Tibial nerve (tissue), 4 donors: ENCODE results near the gene THSD4. TPM values are rescaled to one million over a fixed set of nuclear protein-coding genes. Genes with fewer than 3 reads are reported as not detected.

Experiments used
- DNase-seq, 2 donors: peaks; one replicate each; pipeline ENCODE4 v3.0.0-alpha.2; 2019; ENCODE audit warnings: low spot score in 2 of 2
- H3K27ac ChIP-seq, 4 donors: fragments of 200-600 bp; sonication (generic) in 3 of 4; one replicate each; pipeline ENCODE4 v1.5.1; 2017 to 2019; ENCODE audit warnings: mild to moderate bottlenecking in 1 of 4
- H3K27me3 ChIP-seq, 2 donors: fragments of 200-600 bp; sonication (generic) in 1 of 2; one replicate each; pipeline versions ENCODE4 v1.5.1 to v1.6.0; 2017 to 2019
- H3K36me3 ChIP-seq, 3 donors: fragments of 200-600 bp; sonication (generic); one replicate each; pipeline ENCODE4 v1.5.1; 2018 to 2019
- H3K4me1 ChIP-seq, 4 donors: fragments of 200-600 bp; sonication (generic) in 3 of 4; one replicate each; pipeline ENCODE4 v1.5.1; 2017 to 2019
- H3K4me3 ChIP-seq, 4 donors: fragments of 200-600 bp; sonication (generic) in 3 of 4; one replicate each; pipeline ENCODE4 v1.5.1; 2017 to 2019; ENCODE audit warnings: mild to moderate bottlenecking in 1 of 4, moderate library complexity in 1 of 4
- H3K9me3 ChIP-seq, 4 donors: fragments of 200-600 bp; sonication (generic) in 3 of 4; one replicate each; pipeline ENCODE4 v1.5.1; 2017 to 2019
- EP300 ChIP-seq, 2 donors: sonication (generic); formaldehyde crosslinking; IDR thresholded peaks; one replicate each; pipeline ENCODE4 v1.6.1; 2017; ENCODE audit warnings: antibody characterized with exemption in 2 of 2, mild to moderate bottlenecking in 1 of 2
- POLR2A ChIP-seq, 2 donors: fragments of 450-650 bp; IDR thresholded peaks; one replicate each; pipeline ENCODE4 v1.6.1; 2017; ENCODE audit warnings: antibody characterized with exemption in 2 of 2, mild to moderate bottlenecking in 2 of 2, moderate library complexity in 2 of 2
- WGBS, 2 donors: methylation state at CpG; one replicate each; pipeline ENCODE4 v1.1.5; 2018; 5-methylcytosine and 5-hydroxymethylcytosine counted together
- total RNA-seq, 4 donors: library from RNA; depleted of rRNA; stranded (reverse); fragments of >200 nt; gene quantifications; one replicate each; pipeline ENCODE4 v1.1.0, GENCODE V29; 2016
- TF ChIP-seq, protein P1 (sequence below), 5 experiments: fragments of 200-600 bp in 3 of 5; fragments of 450-650 bp in 2 of 5; sonication (generic) in 3 of 5; IDR thresholded peaks; one replicate each; pipeline ENCODE4 v1.5.1; 2016 to 2019; ENCODE audit warnings: antibody characterized with exemption in 5 of 5, mild to moderate bottlenecking in 3 of 5, moderate library complexity in 2 of 5

THSD4 gene
- total RNA-seq, 4 donors from 2014 or later: 9.6 to 25.1 (median 21.2) TPM

DNA sequence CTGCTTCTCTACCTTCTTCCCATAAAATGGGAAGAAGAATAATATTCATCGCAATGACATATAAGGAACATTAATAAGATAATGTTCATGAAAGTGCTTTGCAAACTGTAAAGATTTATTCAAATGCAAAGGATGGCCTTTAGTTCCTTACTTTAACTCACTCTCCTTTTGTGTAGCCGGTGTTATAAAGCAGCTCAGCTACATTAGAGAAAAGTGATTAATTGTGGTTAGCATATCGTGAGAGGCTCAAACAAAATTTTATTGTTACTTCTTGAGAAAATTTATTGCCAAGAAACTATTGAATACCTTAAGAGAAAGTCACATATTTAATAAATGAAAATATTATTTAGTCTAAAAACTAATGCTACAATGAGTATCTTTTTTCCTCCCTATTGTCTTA lies 444.3 kb downstream of the THSD4 start:
- Histone ChIP-seq H3K36me3 (no peaks in the 10 kb centered on the region), H3K9me3 (peaks cover 0 to 10% (median 4%) of the 10 kb centered on the region in 4 donors), H3K4me3 (no peak overlapping the region), H3K27ac (no peak overlapping the region), H3K4me1 (peaks cover 0 to 5% (median 0%) of the 10 kb centered on the region in 4 donors), H3K27me3 (no peaks in the 10 kb centered on the region)
- TF ChIP-seq, protein P1, sequence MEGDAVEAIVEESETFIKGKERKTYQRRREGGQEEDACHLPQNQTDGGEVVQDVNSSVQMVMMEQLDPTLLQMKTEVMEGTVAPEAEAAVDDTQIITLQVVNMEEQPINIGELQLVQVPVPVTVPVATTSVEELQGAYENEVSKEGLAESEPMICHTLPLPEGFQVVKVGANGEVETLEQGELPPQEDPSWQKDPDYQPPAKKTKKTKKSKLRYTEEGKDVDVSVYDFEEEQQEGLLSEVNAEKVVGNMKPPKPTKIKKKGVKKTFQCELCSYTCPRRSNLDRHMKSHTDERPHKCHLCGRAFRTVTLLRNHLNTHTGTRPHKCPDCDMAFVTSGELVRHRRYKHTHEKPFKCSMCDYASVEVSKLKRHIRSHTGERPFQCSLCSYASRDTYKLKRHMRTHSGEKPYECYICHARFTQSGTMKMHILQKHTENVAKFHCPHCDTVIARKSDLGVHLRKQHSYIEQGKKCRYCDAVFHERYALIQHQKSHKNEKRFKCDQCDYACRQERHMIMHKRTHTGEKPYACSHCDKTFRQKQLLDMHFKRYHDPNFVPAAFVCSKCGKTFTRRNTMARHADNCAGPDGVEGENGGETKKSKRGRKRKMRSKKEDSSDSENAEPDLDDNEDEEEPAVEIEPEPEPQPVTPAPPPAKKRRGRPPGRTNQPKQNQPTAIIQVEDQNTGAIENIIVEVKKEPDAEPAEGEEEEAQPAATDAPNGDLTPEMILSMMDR (IDR thresholded peaks at IDR 0.05): no peak
- TF ChIP-seq POLR2A (IDR thresholded peaks at IDR 0.05) (no peak), EP300 (IDR thresholded peaks at IDR 0.05) (no peak)
- no peak for DNase-seq
- WGBS, 2 donors: 49 to 53% methylated on average over 3 of the region's 3 CpGs

DNA sequence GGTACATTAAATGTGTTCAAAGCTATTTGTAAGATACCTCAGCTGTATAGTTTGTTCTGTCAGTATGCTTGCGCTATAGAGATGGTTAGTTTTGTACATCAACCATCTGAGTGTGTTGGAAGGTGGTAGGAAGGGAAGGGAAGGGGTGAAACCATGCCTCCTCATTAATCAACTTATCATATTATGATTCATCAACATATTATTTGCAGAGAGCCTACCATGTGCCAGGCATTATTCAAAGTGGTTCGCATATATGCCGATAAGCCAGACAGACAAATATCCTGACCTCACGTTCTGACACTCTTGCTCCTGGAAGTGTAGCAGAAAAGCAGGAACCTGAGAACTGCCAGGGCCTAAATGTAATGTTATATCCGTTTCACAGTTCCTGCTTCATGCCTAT lies 447.0 kb downstream of the THSD4 start:
- Histone ChIP-seq H3K4me3 (no peak overlapping the region), H3K4me1 (peaks cover 0 to 5% (median 0%) of the 10 kb centered on the region in 4 donors), H3K36me3 (no peaks in the 10 kb centered on the region), H3K27ac (no peak overlapping the region), H3K9me3 (peaks cover 0 to 5% (median 0%) of the 10 kb centered on the region in 4 donors), H3K27me3 (no peaks in the 10 kb centered on the region)
- 88 to 91% methylated on average over 5 of the region's 5 CpGs for WGBS, 2 donors
- no peak for DNase-seq
- TF ChIP-seq, protein P1 (IDR thresholded peaks at IDR 0.05): no peak
- TF ChIP-seq EP300 (IDR thresholded peaks at IDR 0.05): no peak
- TF ChIP-seq POLR2A (IDR thresholded peaks at IDR 0.05): no peak

DNA sequence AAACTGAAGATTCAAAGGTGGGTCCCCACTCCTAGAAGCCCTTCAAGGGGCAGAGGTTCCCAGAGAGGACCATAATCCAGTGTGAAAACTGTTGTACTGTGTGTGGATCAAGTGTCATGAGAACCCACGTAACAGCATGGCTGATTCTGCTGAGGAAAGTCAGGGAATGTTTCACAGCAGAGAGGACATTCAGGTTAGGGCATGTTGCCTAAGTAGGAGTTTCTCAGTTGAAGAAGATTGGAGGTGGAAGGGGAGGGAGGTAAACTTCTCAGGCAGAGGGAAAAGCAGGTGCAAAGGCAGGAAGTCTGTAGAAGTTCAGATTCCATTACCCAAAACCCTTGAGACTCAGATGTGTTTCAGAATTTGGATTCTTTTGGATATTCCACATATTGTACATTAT lies 448.9 kb downstream of the THSD4 start:
- no peaks in the 10 kb centered on the region for H3K27me3 ChIP-seq
- TF ChIP-seq, protein P1 (IDR thresholded peaks at IDR 0.05): no peak
- no peak for TF ChIP-seq POLR2A (IDR thresholded peaks at IDR 0.05)
- TF ChIP-seq EP300 (IDR thresholded peaks at IDR 0.05): no peak
- peaks cover 0 to 5% (median 0%) of the 10 kb centered on the region in 4 donors for H3K4me1 ChIP-seq
- WGBS, 2 donors: 0% methylated on average over 1 of the region's 1 CpG
- H3K36me3 ChIP-seq: no peaks in the 10 kb centered on the region
- DNase-seq: no peak
- no peak overlapping the region for H3K4me3 ChIP-seq
- H3K27ac ChIP-seq: no peak overlapping the region
- H3K9me3 ChIP-seq: no peaks in the 10 kb centered on the region

DNA sequence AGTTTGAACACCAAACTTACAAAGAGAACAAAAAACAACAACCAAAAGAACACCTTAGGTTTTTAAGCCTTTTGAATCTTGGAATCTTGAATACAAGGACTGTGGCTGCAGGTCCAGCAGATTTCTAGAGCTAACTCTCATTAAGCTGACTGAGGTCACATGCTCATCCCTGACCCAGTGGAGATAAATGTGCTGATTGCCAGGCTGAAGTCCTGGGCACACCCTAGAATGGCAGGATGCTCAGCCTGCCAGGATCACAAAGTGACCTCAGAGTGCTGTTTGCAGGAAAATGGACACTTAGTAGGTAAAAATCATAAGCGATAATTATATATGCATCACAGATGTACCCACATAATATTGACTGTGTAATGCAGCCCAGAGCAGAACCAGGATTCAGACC lies 449.7 kb downstream of the THSD4 start:
- TF ChIP-seq POLR2A (IDR thresholded peaks at IDR 0.05) (no peak), EP300 (IDR thresholded peaks at IDR 0.05) (no peak)
- no peak for DNase-seq
- H3K27ac ChIP-seq: no peak overlapping the region
- no peaks in the 10 kb centered on the region for H3K9me3 ChIP-seq
- H3K4me1 ChIP-seq: no peaks in the 10 kb centered on the region
- no peaks in the 10 kb centered on the region for H3K27me3 ChIP-seq
- WGBS, 2 donors: 90 to 100% methylated on average over 1 of the region's 1 CpG
- no peaks in the 10 kb centered on the region for H3K36me3 ChIP-seq
- no peak overlapping the region for H3K4me3 ChIP-seq

DNA sequence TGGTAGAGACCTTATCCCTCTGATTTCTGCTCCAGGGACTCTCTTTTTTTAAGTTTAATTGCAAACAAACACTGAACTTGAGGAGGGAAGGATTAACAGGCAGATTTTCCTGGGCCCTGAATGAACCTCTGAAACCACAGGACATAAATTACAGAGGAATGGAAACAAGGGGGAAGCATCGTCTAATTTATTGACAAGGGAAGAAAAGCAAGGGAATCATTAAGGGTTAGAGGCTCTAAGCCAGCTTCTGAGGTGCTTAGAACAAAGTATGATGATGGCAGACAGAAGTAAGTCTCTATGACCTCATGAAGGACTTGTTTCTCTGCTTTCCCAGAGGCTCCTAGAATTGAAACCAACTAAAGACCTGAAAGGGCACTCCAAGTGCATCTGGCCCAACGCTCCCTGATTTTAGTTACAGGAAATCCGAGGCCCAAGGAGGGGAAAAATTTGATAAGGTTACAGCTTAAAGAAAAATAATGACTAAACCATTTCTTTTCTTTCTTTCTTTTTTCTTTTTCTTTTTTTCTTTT lies 450.4 kb downstream of the THSD4 start:
- 37 to 44% methylated on average over 3 of the region's 3 CpGs for WGBS, 2 donors
- TF ChIP-seq POLR2A (IDR thresholded peaks at IDR 0.05) (no peak), EP300 (IDR thresholded peaks at IDR 0.05) (no peak)
- TF ChIP-seq, protein P1 (IDR thresholded peaks at IDR 0.05): no peak
- H3K27ac ChIP-seq: peak overlapping the region in 1 of 4 donors; percentile 49
- H3K27me3 ChIP-seq: no peaks in the 10 kb centered on the region
- no peak overlapping the region for H3K4me3 ChIP-seq
- no peaks in the 10 kb centered on the region for H3K9me3 ChIP-seq
- no peak for DNase-seq
- no peaks in the 10 kb centered on the region for H3K36me3 ChIP-seq
- H3K4me1 ChIP-seq: no peaks in the 10 kb centered on the region

DNA sequence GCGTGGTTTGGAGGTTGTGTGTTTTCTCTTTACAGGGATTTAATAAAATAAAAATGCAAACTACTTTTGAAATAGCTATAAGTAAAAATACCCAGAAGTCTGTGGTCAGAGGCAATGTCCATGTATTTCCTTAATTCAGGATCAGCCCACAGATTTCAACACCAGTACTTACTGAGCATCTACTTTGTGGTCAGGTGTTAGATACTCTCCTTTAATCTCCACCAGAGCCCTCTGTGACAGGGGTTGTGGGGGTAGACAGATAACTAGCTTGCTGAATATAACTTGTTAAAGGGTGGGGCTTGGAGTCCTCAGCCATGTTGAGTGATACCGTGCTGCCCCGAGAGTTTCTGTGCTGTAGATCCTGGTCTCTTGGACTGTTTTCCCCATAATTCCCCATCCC lies 451.0 kb downstream of the THSD4 start:
- 96% methylated on average over 3 of the region's 3 CpGs for WGBS, 2 donors
- no peak for TF ChIP-seq EP300 (IDR thresholded peaks at IDR 0.05)
- no peak for TF ChIP-seq POLR2A (IDR thresholded peaks at IDR 0.05)
- TF ChIP-seq, protein P1 (IDR thresholded peaks at IDR 0.05): no peak
- H3K4me3 ChIP-seq: no peak overlapping the region
- no peaks in the 10 kb centered on the region for H3K36me3 ChIP-seq
- H3K4me1 ChIP-seq: no peaks in the 10 kb centered on the region
- no peak for DNase-seq
- no peak overlapping the region for H3K27ac ChIP-seq
- H3K9me3 ChIP-seq: no peaks in the 10 kb centered on the region
- H3K27me3 ChIP-seq: no peaks in the 10 kb centered on the region
